Left lobe of liver (tissue), 2 donors: Measurements from ENCODE around the gene CST4. TPM values are rescaled to one million over a fixed set of nuclear protein-coding genes. Genes with fewer than 3 reads are reported as not detected.
"Not testable (repeated sequence)": the region's sequence is repeated elsewhere in the genome, so short reads cannot be mapped to it uniquely, and the experiment has no call there.

Source experiments
- ATAC-seq: fragments of 200-7000 bp; cut with Tn5 transposase; one replicate; pipeline ENCODE4 v1.9.1; 2020; ENCODE audit warnings: mild to moderate bottlenecking, moderate library complexity
- DNase-seq: peaks from one replicate; pipeline ENCODE4 v3.0.0-alpha.2; 2020; ENCODE audit warnings: low spot score
- total RNA-seq: library from RNA; stranded (reverse); gene quantifications from one replicate; pipeline ENCODE4 v1.2.1, GENCODE V29; 2021
- donor health status: DM: no; HTN: no; CAD: no; lungs with moderate emphysema.
- donor health status: DM: no; HTN: yes; CAD: no.

CST4 gene
- total RNA-seq, 1 donor from 2014 or later, result not detected

- no peak for DNase-seq
- no peak for ATAC-seq
Measured at GRCh38 chr20:23645575-23645974, 43.3 kb downstream of the CST4 start.

- DNase-seq (no peak), ATAC-seq (no peak)
Measured at GRCh38 chr20:23644164-23644563, 44.7 kb downstream of the CST4 start.

- DNase-seq (no peak), ATAC-seq (no peak)
Measured at GRCh38 chr20:23643659-23644058, 45.2 kb downstream of the CST4 start.

DNA sequence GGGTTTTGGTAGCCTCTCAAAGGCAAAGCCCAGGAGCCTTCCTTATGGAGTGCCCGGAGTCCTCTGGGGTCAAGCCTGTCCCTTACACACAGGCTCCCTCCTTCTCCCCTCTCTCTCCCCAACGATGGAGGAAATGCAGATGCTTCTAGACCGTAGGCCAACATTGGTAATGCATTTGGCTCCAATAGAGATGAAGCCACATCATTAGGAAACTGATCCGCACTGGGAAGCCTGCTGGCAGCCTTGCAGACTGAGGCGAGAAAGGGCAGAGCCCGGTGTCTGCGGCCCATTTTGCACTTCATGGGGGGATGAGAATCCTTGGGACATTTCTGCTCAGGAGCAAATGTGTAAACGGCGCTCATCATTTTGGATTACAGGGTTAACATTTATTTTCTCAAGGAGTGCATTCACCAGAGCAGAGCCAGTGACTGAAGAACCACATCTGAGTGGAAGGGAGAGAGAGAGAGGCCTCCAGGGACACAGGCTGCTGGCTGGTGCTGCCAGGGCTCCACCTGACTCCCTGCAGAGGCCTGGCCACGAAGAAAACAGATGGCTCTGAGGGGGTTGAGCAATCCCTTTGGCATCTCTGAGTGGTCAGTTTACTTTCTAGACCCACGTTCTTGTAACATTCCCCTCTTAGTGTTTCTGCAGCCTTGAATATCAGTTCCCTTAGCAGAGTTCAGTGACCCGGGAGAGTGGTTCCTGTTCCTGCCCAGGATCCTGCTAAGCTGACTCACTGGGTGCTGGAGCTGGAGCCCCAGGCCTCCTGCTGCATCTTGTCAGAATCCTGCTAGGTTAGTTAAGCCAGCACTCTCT lies 46.7 kb downstream of the CST4 start:
- DNase-seq (peak; percentile 40), ATAC-seq (no peak)

GRCh38 chr20:23640671-23641667 lies 47.9 kb downstream of the CST4 start:
- no peak for ATAC-seq
- peak; percentile 33 for DNase-seq

DNA sequence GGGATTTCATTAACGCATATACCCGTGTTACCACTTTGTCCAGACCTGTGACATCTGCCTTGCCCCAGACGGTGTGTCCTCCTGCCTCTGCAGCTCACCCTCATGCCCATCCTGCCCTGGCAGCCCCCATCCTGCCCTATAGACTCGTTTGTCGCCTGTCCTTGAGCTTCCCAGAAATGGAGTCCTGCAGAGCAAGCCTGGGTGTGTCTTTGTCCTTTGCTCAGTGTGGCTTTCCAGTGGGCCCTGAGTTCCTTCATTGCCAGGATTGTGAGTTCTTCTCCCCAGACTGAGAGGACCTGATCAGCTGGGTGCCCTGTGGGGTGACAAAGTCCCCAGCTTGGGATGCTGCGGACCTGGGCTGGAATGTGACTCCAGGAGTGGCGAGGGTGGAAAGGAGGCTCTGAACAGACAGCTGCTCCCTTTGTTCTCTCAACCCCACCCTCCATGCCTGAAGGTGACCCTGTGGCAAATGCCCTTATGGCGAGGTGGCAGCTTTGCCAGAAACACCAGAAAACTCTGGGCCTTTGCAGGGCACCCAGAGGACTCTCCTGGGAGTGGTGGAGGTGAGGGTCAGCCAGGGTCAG lies 48.7 kb downstream of the CST4 start:
- peak; percentile 41 for DNase-seq
- ATAC-seq, result no peak

- ATAC-seq, result no peak
- peak; percentile 41 for DNase-seq
Measured at GRCh38 chr20:23639490-23639958, 49.3 kb downstream of the CST4 start.

GRCh38 chr20:23638309-23638708 lies 50.5 kb downstream of the CST4 start:
- DNase-seq (peak; percentile 49), ATAC-seq (no peak)

DNA sequence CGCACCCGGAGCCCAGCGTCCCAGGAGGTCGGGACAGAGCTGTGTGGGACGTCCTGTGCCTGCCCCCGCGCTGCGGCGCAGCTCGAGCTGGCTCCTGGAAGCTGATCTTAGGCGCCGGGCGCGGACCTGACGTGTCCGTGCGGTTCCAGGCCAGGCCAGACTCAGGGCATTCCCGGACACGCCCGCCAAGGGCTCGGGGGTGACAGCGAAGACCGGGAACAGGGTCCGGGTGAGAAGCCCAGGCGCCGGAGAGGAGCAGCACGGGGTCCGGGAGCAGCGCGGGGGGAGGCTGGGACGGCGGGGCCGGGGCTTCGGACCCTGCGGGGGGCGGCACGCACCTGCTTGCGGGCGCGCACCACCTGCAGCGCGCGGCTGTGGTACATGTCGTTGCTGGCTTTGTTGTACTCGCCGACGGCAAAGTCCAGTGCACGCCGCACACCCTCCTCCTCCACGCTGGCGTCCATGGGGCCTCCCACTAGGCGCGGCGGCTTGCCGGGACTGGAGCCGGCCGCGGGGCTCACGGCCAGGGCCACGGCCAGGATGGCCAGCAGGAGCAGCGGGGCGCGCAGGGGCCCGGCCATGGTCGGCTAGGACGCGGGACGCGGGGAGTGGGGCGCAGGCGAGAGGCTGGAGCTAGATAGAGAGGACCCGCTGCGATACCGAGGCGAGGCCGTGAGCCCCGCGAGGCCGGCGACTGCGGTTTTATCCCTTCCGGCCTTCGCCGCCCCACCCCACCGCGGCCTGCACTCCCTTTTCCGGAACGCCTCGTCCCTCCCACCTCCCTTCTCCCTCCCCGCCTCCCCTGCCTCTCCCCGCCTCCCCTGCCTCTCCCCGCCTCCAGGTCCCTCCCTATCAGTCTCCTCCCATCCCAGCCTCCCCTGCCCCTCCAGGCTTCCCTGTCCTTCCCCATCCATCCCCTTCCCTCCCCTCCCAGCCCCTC lies 51.3 kb downstream of the CST4 start, which contains the start of gene CST3:
TSS of gene CST3 (minus strand) at position 674 of the 940 bp plus-strand sequence. CDS start at position 581, 93 bp downstream.
- ATAC-seq, result peak; percentile 81
- DNase-seq, result peak; percentile 91

DNA sequence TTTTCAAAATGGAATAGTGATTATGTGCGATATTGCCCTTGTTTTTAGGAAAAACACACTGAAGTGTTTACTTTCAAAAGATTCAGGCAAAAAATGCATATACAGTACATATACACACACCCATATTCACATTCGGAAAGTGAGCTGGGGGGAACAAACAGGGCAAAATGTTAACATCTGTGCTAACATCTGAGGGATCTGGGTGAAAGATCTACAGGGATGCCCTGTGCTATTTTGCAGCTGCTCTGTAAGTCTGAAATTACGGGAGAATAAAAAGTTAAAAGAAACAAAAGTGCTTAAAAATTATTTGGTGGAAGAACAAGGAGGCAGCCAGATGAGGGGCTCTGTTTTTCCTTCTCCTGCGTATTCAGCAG lies 51.9 kb downstream of the CST4 start:
- ATAC-seq, result no peak
- DNase-seq, result no peak

- DNase-seq (peak; percentile 66), ATAC-seq (peak; percentile 37)
Measured at GRCh38 chr20:23636182-23636907, 52.5 kb downstream of the CST4 start.

DNA sequence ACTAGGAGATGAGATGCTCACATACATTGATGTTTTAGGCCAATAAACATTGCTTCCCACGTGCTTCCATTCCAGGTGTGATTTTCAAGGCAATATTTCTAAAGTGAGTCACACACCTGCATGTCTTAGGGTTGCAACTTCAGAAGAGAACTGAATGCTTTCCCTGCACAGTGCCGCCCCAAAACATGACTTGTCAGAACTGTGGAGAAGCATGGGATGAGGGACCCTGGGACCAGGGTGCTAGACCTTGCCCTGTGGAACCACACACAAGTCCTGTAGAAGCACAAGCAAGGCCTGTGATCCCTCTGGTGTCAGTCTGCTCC lies 53.1 kb downstream of the CST4 start:
- not testable (repeated sequence) for ATAC-seq, DNase-seq

Other genes with a start within 250 kb of the CST4 start
- not detected for gene CSTL1, start 249.4 kb downstream of the CST4 start, total RNA-seq
- not detected for gene CST11, start 236.2 kb downstream of the CST4 start, total RNA-seq
- gene CST8, start 197.9 kb downstream of the CST4 start, total RNA-seq, result not detected
- not detected for gene CST9L, start 120.6 kb downstream of the CST4 start, total RNA-seq
- gene CST9, start 83.1 kb downstream of the CST4 start, total RNA-seq, result not detected
- 1,478 TPM for gene CST3, start 51.1 kb downstream of the CST4 start, total RNA-seq
- not detected for gene CST1, start 61.9 kb upstream of the CST4 start, total RNA-seq
- gene CST2, start 137.7 kb upstream of the CST4 start, total RNA-seq, result not detected
- gene CST5, start 190.7 kb upstream of the CST4 start, total RNA-seq, result not detected